HEK293 (cell line): ENCODE results near the gene NRSN2.
"Not testable (repeated sequence)": the region's sequence is repeated elsewhere in the genome, so short reads cannot be mapped to it uniquely, and the experiment has no call there.

Experiments
- CTCF ChIA-PET: fragments of 350-600 bp; formaldehyde crosslinking; extraction: SDS; loops from one replicate; lab custom pipeline; 2021; ENCODE audit warnings: antibody characterized with exemption; lab: Yijun Ruan, JAX
- POLR2A ChIA-PET: fragments of 300-600 bp; formaldehyde crosslinking; extraction: SDS; loops from one replicate; lab custom pipeline; 2020; ENCODE audit warnings: antibody characterized with exemption, inconsistent platforms; lab: Yijun Ruan, JAX
- H3K27ac ChIP-seq: fragments of 200-500 bp; sonication (Bioruptor generic); 2 replicates; pipeline ENCODE4 v1.5.1; 2014; ENCODE audit warnings: low read depth, low read length, control low read depth, inconsistent platforms; ENCODE audit errors: extremely low read depth
- H3K36me3 ChIP-seq, 2 experiments: fragments of 200-500 bp in 1 of 2; sonication (Bioruptor generic) in 1 of 2; 1 replicate in 1 of 2; 2 replicates in 1 of 2; pipeline ENCODE4 v1.5.1; 2014 to 2017; ENCODE audit warnings: inconsistent platforms in 2 of 2, low read length in 2 of 2; ENCODE audit not compliant: control insufficient read depth in 2 of 2, insufficient read depth in 1 of 2
- H3K4me1 ChIP-seq: fragments of 200-500 bp; sonication (Bioruptor generic); 2 replicates; pipeline ENCODE4 v1.5.1; 2014; ENCODE audit warnings: mild to moderate bottlenecking, low read length, inconsistent platforms; ENCODE audit not compliant: control insufficient read depth, insufficient read depth
- H3K4me3 ChIP-seq: 2 replicates; pipeline ENCODE4 v1.5.1; 2011; ENCODE audit warnings: low read depth, mild to moderate bottlenecking, control low read depth, low read length, moderate library complexity
- H3K9me3 ChIP-seq: fragments of 200-500 bp; sonication (Bioruptor generic); 2 replicates; pipeline ENCODE4 v1.5.1; 2014; ENCODE audit warnings: low read depth, low read length, inconsistent platforms; ENCODE audit not compliant: control insufficient read depth, insufficient read depth
- FEZF1 ChIP-seq: fragments of 450-650 bp; formaldehyde crosslinking; IDR thresholded peaks from 2 replicates; pipeline ENCODE4 v1.5.1; 2016; ENCODE audit warnings: missing biosample characterization, missing genetic modification characterization
- KLF1 ChIP-seq: fragments of 450-650 bp; formaldehyde crosslinking; IDR thresholded peaks from 2 replicates; pipeline ENCODE4 v1.5.1; 2016; ENCODE audit warnings: missing biosample characterization, missing genetic modification characterization
- KLF17 ChIP-seq: fragments of 450-650 bp; formaldehyde crosslinking; IDR thresholded peaks from 2 replicates; pipeline ENCODE4 v1.5.1; 2016; ENCODE audit warnings: missing biosample characterization, missing genetic modification characterization
- KLF9 ChIP-seq: fragments of 450-650 bp; formaldehyde crosslinking; IDR thresholded peaks from 2 replicates; pipeline ENCODE4 v1.5.1; 2016; ENCODE audit warnings: missing biosample characterization, missing genetic modification characterization, low read depth
- OSR2 ChIP-seq: fragments of 450-650 bp; formaldehyde crosslinking; IDR thresholded peaks from 2 replicates; pipeline ENCODE4 v1.5.1; 2016; ENCODE audit warnings: missing biosample characterization, missing genetic modification characterization
- PRDM10 ChIP-seq: fragments of 450-650 bp; formaldehyde crosslinking; IDR thresholded peaks from 2 replicates; pipeline ENCODE4 v1.5.1; 2016; ENCODE audit warnings: missing biosample characterization, missing genetic modification characterization
- SALL2 ChIP-seq: fragments of 450-650 bp; formaldehyde crosslinking; IDR thresholded peaks from 2 replicates; pipeline ENCODE4 v1.5.0; 2017; ENCODE audit warnings: missing biosample characterization, mild to moderate bottlenecking, missing genetic modification characterization, borderline replicate concordance
- SP7 ChIP-seq: fragments of 450-650 bp; formaldehyde crosslinking; IDR thresholded peaks from 2 replicates; pipeline ENCODE4 v1.5.1; 2016; ENCODE audit warnings: missing biosample characterization, missing genetic modification characterization
- WT1 ChIP-seq: fragments of 450-650 bp; formaldehyde crosslinking; IDR thresholded peaks from 2 replicates; pipeline ENCODE4 v1.5.1; 2016; ENCODE audit warnings: missing biosample characterization, missing genetic modification characterization
- ZFP37 ChIP-seq: fragments of 450-650 bp; formaldehyde crosslinking; IDR thresholded peaks from 2 replicates; pipeline ENCODE4 v1.5.1; 2016; ENCODE audit warnings: missing biosample characterization, missing genetic modification characterization
- ZNF2 ChIP-seq: fragments of 450-650 bp; formaldehyde crosslinking; IDR thresholded peaks from 2 replicates; pipeline ENCODE4 v1.5.1; 2016; ENCODE audit warnings: missing biosample characterization, missing genetic modification characterization
- ZNF23 ChIP-seq: fragments of 450-650 bp; formaldehyde crosslinking; IDR thresholded peaks from 2 replicates; pipeline ENCODE4 v1.5.1; 2016; ENCODE audit warnings: missing biosample characterization, missing genetic modification characterization, borderline replicate concordance
- ZNF24 ChIP-seq: fragments of 450-650 bp; formaldehyde crosslinking; IDR thresholded peaks from 2 replicates; pipeline ENCODE4 v1.5.1; 2016; ENCODE audit warnings: missing biosample characterization, missing genetic modification characterization
- ZNF335 ChIP-seq: fragments of 450-650 bp; formaldehyde crosslinking; conservative IDR thresholded peaks from 2 replicates; pipeline ENCODE4 v1.5.1; 2016; ENCODE audit warnings: missing biosample characterization, missing genetic modification characterization
- ZNF391 ChIP-seq: fragments of 450-650 bp; formaldehyde crosslinking; IDR thresholded peaks from 2 replicates; pipeline ENCODE4 v1.5.1; 2016; ENCODE audit warnings: low read depth, missing biosample characterization, missing genetic modification characterization, borderline replicate concordance
- ZNF394 ChIP-seq: fragments of 450-650 bp; formaldehyde crosslinking; IDR thresholded peaks from 2 replicates; pipeline ENCODE4 v1.5.1; 2016; ENCODE audit warnings: missing biosample characterization, missing genetic modification characterization, mild to moderate bottlenecking, moderate library complexity, borderline replicate concordance
- ZNF416 ChIP-seq: fragments of 450-650 bp; formaldehyde crosslinking; IDR thresholded peaks from 2 replicates; pipeline ENCODE4 v1.5.1; 2016; ENCODE audit warnings: missing biosample characterization, missing genetic modification characterization
- ZNF558 ChIP-seq: fragments of 450-650 bp; formaldehyde crosslinking; IDR thresholded peaks from 2 replicates; pipeline ENCODE4 v1.5.1; 2016; ENCODE audit warnings: missing biosample characterization, missing genetic modification characterization
- ZNF580 ChIP-seq: fragments of 450-650 bp; formaldehyde crosslinking; IDR thresholded peaks from 2 replicates; pipeline ENCODE4 v1.5.1; 2016; ENCODE audit warnings: missing biosample characterization, missing genetic modification characterization
- ZNF596 ChIP-seq: fragments of 450-650 bp; IDR thresholded peaks from 2 replicates; pipeline ENCODE4 v1.5.0; 2018; ENCODE audit warnings: missing biosample characterization, mild to moderate bottlenecking, missing genetic modification characterization, moderate library complexity
- ZNF600 ChIP-seq: fragments of 450-650 bp; formaldehyde crosslinking; IDR thresholded peaks from 2 replicates; pipeline ENCODE4 v1.5.1; 2016; ENCODE audit warnings: missing biosample characterization, missing genetic modification characterization

The NRSN2 gene

GRCh38 chr20:376750-377149 lies 29.8 kb downstream of the NRSN2 start:
- Histone ChIP-seq H3K4me3 (no peak overlapping the region), H3K27ac (no peak overlapping the region), H3K4me1 (peaks cover 6% of the 10 kb centered on the region; the same call in 1 of the 2 replicates), H3K36me3 (no peaks in the 10 kb centered on the region), H3K9me3 (no peaks in the 10 kb centered on the region)
- ChIA-PET CTCF (interaction anchor here (1.3 to 1.7 kb wide), 2 partner anchors 14 to 55 kb away, joined by 4 to 8 read pairs; no protein-coding TSS in a partner anchor), POLR2A (no interaction called here)
- TF ChIP-seq ZNF580: no peak
- peak; percentile 75 for TF ChIP-seq PRDM10 (tag by site-specific recombination)
- TF ChIP-seq ZNF2 (tag by site-specific recombination): no peak

GRCh38 chr20:377578-377977 lies 30.7 kb downstream of the NRSN2 start:
- H3K4me3 ChIP-seq, H3K36me3 ChIP-seq, H3K4me1 ChIP-seq, H3K9me3 ChIP-seq, H3K27ac ChIP-seq: not testable (repeated sequence)
- ChIA-PET CTCF (interaction anchor here (1.3 to 1.4 kb wide), 2 partner anchors 22 to 54 kb away, joined by 4 to 8 read pairs; no protein-coding TSS in a partner anchor), POLR2A (interaction anchor here (0.7 kb wide), 1 partner anchor 10 kb away, joined by 3 read pairs; no protein-coding TSS in a partner anchor)

GRCh38 chr20:378961-379336 lies 32.0 kb downstream of the NRSN2 start:
- POLR2A ChIA-PET: interaction anchor here (0.9 kb wide), 1 partner anchor 31 kb away, joined by 6 read pairs; no protein-coding TSS in a partner anchor
- peaks cover 9% of the 10 kb centered on the region; the same call in 1 of the 2 replicates for H3K4me1 ChIP-seq
- CTCF ChIA-PET: interaction anchor here (0.7 to 1.3 kb wide), 2 partner anchors 16 to 19 kb away, joined by 3 to 5 read pairs; no protein-coding TSS in a partner anchor
- H3K9me3 ChIP-seq: no peaks in the 10 kb centered on the region
- no peak overlapping the region for H3K27ac ChIP-seq
- TF ChIP-seq WT1 (tag by site-specific recombination) (peak; percentile 82), ZNF394 (no peak), FEZF1 (tag by site-specific recombination) (no peak), ZNF416 (tag by site-specific recombination) (no peak), ZNF600 (tag by site-specific recombination) (0 out of 2 replicates have a peak, but pooled peaks have one; percentile 13), ZNF24 (0 out of 2 replicates have a peak, but pooled peaks have one; percentile 20), KLF9 (tag by site-specific recombination) (0 out of 2 replicates have a peak, but pooled peaks have one; percentile 24), SP7 (0 out of 2 replicates have a peak, but pooled peaks have one; percentile 46), ZNF335 (tag by site-specific recombination) (0 out of 2 replicates have a peak, but pooled peaks have one; percentile 23), KLF1 (tag by site-specific recombination) (peak; percentile 7; the same call in 1 of the 2 replicates), ZNF2 (tag by site-specific recombination) (no peak), OSR2 (tag by site-specific recombination) (peak; percentile 99), ZNF23 (tag by site-specific recombination) (no peak), SALL2 (tag by site-specific recombination) (no peak), ZNF558 (no peak), ZNF391 (tag by site-specific recombination) (no peak), ZFP37 (tag by site-specific recombination) (no peak), ZNF596 (tag by site-specific recombination) (no peak), KLF17 (tag by site-specific recombination) (peak; percentile 47; the same call in 1 of the 2 replicates)
- no peaks in the 10 kb centered on the region for H3K36me3 ChIP-seq
- H3K4me3 ChIP-seq: no peak overlapping the region
